Measurements from ENCODE around the gene LRRC61.

The LRRC61 gene

DNA sequence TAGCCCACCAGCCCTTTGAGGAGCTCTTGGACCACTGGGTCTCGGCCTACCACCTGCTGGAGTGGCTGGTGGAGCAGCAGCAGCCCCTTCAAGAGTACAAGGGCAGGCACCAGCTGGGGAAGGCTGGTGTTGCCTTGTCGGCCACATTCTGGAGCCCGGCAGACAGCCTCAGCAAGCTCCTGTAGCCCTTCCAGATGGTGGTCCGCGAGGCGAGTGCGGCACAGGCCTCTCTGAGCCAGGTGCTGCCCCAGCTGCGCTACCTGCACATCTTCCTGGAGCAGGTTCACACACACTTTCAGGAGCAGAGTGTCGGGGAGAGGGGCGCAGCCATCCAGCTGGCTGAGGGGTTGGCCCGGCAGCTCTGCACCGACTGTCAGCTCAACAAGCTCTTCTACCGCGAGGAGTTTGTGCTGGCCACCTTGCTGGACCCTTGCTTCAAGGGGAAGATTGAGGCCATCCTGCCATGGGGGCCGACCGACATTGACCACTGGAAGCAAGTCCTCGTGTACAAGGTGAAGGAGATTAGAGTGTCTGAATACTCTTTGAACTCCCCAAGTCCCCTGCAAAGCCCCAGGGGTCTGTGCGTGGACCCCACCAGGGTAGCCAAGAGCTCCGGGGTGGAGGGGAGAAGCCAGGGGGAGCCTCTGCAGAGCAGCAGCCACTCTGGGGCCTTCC lies 7.2 kb downstream of the LRRC61 start:
- intact Hi-C loops (cut with micrococcal nuclease): no loop called here

DNA sequence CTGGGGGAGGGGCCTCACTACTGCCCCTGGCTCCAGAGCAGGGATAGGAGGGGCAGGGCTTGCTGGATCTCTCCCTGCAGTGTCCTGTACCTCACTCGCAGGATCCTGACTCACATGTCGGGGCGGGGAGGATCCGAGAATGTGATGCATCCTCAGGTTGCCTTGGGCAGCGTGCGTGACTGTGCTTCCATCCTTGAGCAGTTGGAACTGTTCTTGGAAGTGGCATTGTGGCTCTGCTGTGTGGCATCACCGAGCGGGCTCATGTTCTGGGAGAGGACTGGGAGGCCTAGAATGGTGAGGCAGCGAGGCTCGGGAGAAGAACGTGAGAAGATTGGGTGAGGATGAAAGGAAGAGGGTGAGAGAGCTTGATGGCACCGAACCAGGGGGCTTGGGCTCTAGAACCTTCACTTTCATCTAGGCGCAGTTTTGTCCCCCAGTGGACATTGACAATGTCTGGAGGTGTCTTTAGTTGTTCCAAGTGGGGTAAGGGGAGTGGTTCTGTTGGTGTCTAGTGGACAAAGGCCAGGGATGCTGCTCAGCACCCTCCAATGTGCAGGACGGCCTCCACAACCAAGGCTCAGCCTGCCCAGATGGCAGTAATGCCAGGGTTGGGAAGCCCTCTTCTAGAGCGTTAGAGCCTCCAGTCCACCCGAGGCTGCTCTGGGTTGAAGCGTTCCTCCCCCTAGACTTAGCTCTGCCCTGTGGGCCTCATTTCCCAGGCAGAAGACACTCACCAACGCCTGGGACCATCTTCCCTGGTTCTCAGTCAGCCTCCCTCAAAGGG lies 9.9 kb downstream of the LRRC61 start:
- H3K4me1 Mint-ChIP-seq (ENCODE audit: low read depth): no peaks in the 10 kb centered on the region
- intact Hi-C loops (cut with micrococcal nuclease): no loop called here
- H3K27ac Mint-ChIP-seq: no peak overlapping the region
- peaks cover under 1% of the 10 kb centered on the region for H3K27me3 Mint-ChIP-seq
- no peaks in the 10 kb centered on the region for H3K9me3 Mint-ChIP-seq
- H3K36me3 Mint-ChIP-seq (ENCODE audit: low read depth): no peaks in the 10 kb centered on the region
- H3K4me3 Mint-ChIP-seq: no peak overlapping the region

More for the DNA sequence above, 7.2 kb downstream of the LRRC61 start:
- no peaks in the 10 kb centered on the region for H3K27me3 Mint-ChIP-seq
- peaks cover 19% of the 10 kb centered on the region for H3K4me1 Mint-ChIP-seq (ENCODE audit: low read depth)
- H3K9me3 Mint-ChIP-seq: no peaks in the 10 kb centered on the region
- H3K4me3 Mint-ChIP-seq: no peak overlapping the region
- H3K36me3 Mint-ChIP-seq (ENCODE audit: low read depth): no peaks in the 10 kb centered on the region
- no peak overlapping the region for H3K27ac Mint-ChIP-seq

DNA sequence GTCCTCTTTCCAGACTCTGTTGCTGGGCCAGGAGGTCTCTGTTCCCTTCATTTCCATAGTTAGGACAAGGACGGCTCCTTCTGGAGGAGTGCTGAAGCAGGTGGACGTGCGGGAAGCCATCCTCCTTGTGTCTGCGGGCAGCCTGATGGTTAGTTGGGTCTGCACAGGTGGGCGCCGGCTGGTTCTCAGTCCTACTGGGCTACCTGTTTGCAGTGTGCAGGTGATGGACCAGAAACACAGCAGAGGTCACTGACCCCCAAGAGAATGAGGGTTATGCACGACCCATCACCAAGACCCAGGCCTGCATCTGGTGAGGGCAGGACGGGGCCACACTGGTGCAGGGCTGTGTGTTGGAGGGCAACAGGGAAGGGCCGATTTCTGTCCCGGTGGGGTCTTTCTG lies 10.5 kb downstream of the LRRC61 start:
- no peaks in the 10 kb centered on the region for H3K9me3 Mint-ChIP-seq
- H3K4me1 Mint-ChIP-seq (ENCODE audit: low read depth): no peaks in the 10 kb centered on the region
- no peaks in the 10 kb centered on the region for H3K36me3 Mint-ChIP-seq (ENCODE audit: low read depth)
- no peak overlapping the region for H3K27ac Mint-ChIP-seq
- H3K27me3 Mint-ChIP-seq: peaks cover 6% of the 10 kb centered on the region
- H3K4me3 Mint-ChIP-seq: no peak overlapping the region
- intact Hi-C loops (cut with micrococcal nuclease): no loop called here

DNA sequence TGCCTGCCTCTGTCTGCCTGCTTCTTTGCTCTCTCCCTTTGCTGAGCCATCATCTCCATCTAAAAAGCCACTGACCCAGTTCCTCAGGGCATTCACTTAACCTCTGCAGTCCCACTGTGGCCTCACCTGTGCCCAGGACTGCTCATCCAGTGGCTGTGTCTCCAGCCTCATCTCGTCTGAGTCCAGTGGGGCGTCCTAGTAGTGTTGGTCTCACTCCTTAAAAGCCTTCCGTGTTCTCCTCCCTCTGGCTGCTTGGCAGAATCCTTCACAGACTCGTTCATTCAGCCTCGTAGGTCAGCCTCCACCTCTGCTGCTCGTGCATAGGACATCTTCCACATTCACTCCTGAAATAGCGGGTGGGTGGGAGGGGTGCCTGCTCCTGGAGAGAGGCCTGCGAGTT lies 11.0 kb downstream of the LRRC61 start:
- Mint-ChIP-seq H3K9me3 (no peaks in the 10 kb centered on the region), H3K4me3 (no peak overlapping the region), H3K27me3 (peaks cover 10% of the 10 kb centered on the region), H3K4me1 (ENCODE audit: low read depth) (no peaks in the 10 kb centered on the region), H3K27ac (no peak overlapping the region), H3K36me3 (ENCODE audit: low read depth) (no peaks in the 10 kb centered on the region)
- intact Hi-C loops (cut with micrococcal nuclease): no loop called here

DNA sequence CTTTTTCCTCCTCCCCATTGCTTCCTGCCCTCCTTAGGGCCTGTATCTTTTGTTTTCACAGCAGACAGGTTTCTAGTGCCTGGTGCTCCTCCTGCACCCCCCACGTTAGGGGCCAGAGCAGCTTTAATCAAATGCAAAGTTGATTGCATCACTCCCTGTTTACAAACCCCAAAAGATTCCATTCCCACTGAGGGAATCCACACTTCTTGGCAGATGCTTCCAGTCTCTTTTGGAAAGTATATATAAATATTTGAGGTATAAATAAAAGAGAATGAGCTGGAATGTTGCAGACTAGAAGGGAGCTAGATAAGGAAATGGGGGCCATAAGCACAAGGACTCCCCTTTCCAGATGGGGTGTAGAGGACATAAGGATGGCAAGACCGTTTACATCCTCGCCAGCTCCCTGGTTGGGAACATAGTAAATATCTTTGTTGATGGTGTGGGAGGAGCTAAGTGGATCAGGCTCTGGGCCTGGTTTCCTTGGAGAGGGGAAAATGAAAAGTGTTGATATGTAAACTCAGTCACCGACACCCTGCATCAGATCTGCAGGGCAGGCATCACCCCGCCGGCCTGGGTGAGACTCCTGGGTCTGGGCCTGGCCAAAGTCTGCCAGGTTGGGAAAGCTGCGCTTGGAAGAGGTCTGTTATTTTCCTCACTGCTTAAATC lies 12.1 kb downstream of the LRRC61 start:
- H3K27me3 Mint-ChIP-seq: peaks cover 22% of the 10 kb centered on the region
- intact Hi-C loops (cut with micrococcal nuclease): no loop called here
- H3K27ac Mint-ChIP-seq: no peak overlapping the region

DNA sequence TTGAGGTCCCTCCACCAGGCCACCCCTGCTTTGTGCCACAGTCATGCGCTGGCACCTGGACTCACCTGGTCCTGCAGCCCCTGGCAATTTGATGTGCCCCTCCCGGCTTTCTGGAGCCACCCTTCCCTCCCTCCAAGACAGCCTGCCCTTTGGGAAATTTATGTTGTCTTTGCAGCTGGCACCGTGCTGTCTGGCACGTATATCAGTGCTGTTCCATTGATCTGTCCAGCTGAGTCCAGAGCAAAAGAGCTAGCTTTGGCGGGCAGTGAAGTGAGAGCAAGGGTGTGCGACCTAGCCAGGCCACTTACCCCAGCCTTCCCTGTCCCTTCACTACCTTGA lies 12.6 kb downstream of the LRRC61 start:
- Mint-ChIP-seq H3K4me1 (ENCODE audit: low read depth) (peaks cover 12% of the 10 kb centered on the region), H3K27ac (no peak overlapping the region), H3K36me3 (ENCODE audit: low read depth) (no peaks in the 10 kb centered on the region), H3K27me3 (peaks cover 27% of the 10 kb centered on the region), H3K4me3 (no peak overlapping the region), H3K9me3 (no peaks in the 10 kb centered on the region)
- intact Hi-C loops (cut with micrococcal nuclease): no loop called here

More for the DNA sequence above, 12.1 kb downstream of the LRRC61 start:
- Mint-ChIP-seq H3K9me3 (no peaks in the 10 kb centered on the region), H3K4me1 (ENCODE audit: low read depth) (peaks cover 7% of the 10 kb centered on the region), H3K4me3 (no peak overlapping the region), H3K36me3 (ENCODE audit: low read depth) (no peaks in the 10 kb centered on the region)

DNA sequence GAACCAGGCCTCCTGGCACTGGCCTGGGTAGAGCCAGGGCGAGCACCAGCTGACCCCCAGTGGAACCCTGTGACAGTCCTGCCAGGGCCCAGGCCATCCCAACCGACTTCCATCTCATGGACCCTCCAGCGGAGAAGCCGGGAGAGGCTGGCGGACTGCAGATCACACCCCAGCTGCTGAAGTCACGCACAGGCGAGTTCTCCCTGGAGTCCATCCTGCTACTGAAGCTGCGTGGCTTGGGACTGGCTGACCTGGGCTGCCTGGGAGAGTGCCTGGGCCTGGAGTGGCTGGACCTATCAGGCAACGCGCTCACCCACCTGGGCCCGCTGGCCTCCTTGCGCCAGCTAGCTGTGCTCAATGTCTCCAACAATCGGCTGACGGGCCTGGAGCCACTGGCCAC lies 13.6 kb downstream of the LRRC61 start:
- H3K27ac Mint-ChIP-seq: no peak overlapping the region
- H3K4me3 Mint-ChIP-seq: no peak overlapping the region
- H3K4me1 Mint-ChIP-seq (ENCODE audit: low read depth): peaks cover 18% of the 10 kb centered on the region
- no peaks in the 10 kb centered on the region for H3K9me3 Mint-ChIP-seq
- intact Hi-C loops (cut with micrococcal nuclease): no loop called here
- no peaks in the 10 kb centered on the region for H3K36me3 Mint-ChIP-seq (ENCODE audit: low read depth)
- peaks cover 36% of the 10 kb centered on the region for H3K27me3 Mint-ChIP-seq

DNA sequence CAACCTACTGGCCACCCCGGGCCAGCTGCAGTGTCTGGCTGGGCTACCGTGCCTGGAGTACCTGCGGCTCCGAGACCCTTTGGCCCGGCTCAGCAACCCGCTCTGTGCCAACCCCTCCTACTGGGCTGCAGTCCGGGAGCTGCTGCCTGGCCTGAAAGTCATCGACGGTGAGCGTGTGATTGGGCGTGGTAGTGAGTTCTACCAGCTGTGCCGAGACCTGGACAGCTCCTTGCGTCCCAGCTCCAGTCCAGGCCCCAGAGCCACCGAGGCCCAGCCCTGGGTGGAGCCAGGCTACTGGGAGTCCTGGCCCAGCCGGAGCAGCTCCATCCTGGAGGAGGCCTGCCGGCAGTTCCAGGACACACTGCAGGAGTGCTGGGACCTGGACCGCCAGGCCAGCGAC lies 14.0 kb downstream of the LRRC61 start:
- intact Hi-C loops (cut with micrococcal nuclease): no loop called here
- Mint-ChIP-seq H3K27me3 (peaks cover 40% of the 10 kb centered on the region), H3K4me1 (ENCODE audit: low read depth) (peaks cover 18% of the 10 kb centered on the region), H3K36me3 (ENCODE audit: low read depth) (no peaks in the 10 kb centered on the region), H3K9me3 (no peaks in the 10 kb centered on the region), H3K4me3 (no peak overlapping the region), H3K27ac (no peak overlapping the region)

DNA sequence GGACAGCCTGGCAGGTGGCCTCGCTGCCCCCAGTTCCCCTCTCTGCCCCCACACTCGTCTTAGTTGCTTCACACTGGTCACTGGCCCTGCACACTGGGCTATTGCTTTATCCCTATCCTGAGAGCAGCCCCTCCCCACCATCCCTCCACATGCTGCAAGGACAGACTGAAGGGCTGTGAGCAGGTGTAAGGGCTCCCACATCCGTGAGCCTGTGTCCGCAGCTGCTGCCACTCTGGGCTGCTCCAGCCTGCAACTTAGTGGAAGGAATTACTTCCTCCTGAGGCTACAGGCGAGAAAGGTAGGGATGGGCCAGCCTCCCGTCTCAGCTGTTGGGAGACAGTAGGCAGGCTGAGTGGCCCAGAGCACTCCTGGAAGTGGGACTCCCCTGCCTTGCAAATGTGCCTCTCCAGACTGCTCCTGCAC lies 14.5 kb downstream of the LRRC61 start:
- peaks cover 18% of the 10 kb centered on the region for H3K4me1 Mint-ChIP-seq (ENCODE audit: low read depth)
- H3K36me3 Mint-ChIP-seq (ENCODE audit: low read depth): no peaks in the 10 kb centered on the region
- H3K27me3 Mint-ChIP-seq: peaks cover 45% of the 10 kb centered on the region
- intact Hi-C loops (cut with micrococcal nuclease): no loop called here
- no peaks in the 10 kb centered on the region for H3K9me3 Mint-ChIP-seq
- no peak overlapping the region for H3K27ac Mint-ChIP-seq
- no peak overlapping the region for H3K4me3 Mint-ChIP-seq

DNA sequence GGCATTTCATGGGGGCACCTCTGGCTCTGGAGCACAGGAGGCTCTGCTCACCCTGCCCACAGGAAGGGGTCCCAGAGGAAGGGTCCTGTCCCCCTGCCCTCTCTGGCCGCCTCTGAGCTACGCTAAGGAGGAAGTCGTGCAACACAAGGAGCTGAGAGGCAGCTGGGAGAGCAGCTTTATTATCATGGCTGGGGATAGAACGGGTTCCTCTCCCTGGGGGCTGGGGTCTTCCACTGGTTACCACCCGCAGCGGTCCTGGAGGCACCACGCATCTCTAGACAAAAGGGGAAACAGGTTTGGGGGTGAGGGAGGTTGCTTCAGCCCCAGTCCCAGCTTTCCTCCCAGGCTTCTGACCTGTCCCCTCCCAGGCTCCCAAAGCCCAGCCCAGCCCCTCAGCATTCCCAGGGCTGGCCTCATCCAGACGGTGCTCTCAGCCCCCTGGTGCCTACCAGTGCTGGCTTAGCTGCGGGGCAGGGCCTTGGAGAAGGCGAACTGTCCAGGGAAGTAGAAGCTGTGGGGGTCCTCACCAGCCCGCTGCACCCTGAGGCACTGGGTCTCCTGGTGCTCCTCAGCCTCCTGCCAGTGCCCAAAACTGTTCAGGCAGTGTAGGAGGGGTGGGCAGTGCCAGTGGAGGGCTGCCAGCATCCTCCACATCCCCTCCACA lies 15.1 kb downstream of the LRRC61 start:
- no peaks in the 10 kb centered on the region for H3K9me3 Mint-ChIP-seq
- peaks cover 18% of the 10 kb centered on the region for H3K4me1 Mint-ChIP-seq (ENCODE audit: low read depth)
- peaks cover 52% of the 10 kb centered on the region for H3K27me3 Mint-ChIP-seq
- H3K4me3 Mint-ChIP-seq: no peak overlapping the region
- intact Hi-C loops (cut with micrococcal nuclease): no loop called here
- H3K36me3 Mint-ChIP-seq (ENCODE audit: low read depth): no peaks in the 10 kb centered on the region
- no peak overlapping the region for H3K27ac Mint-ChIP-seq

DNA sequence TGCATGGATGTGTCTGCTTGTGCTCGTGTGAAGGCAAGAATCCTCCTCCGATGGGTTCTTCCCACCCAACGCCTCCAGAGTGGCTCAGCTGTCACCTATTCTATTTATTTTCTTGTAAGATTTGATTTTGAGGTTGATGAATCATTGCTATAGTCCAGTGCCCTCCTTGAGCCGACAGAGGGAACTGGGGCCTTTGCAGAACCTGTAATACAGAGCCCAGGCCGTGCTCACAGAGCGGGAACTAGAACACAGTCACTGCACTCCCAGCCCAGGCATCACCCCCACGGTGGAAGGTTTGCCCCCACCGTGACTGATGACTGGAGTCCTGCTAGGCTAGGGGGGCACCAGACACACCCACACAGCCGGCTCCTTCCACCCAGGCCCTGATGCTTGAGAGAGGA lies 16.3 kb downstream of the LRRC61 start:
- no peaks in the 10 kb centered on the region for H3K36me3 Mint-ChIP-seq (ENCODE audit: low read depth)
- H3K27ac Mint-ChIP-seq: no peak overlapping the region
- H3K4me1 Mint-ChIP-seq (ENCODE audit: low read depth): peaks cover 18% of the 10 kb centered on the region
- peaks cover 58% of the 10 kb centered on the region for H3K27me3 Mint-ChIP-seq
- H3K9me3 Mint-ChIP-seq: no peaks in the 10 kb centered on the region
- no peak overlapping the region for H3K4me3 Mint-ChIP-seq
- intact Hi-C loops (cut with micrococcal nuclease): no loop called here

DNA sequence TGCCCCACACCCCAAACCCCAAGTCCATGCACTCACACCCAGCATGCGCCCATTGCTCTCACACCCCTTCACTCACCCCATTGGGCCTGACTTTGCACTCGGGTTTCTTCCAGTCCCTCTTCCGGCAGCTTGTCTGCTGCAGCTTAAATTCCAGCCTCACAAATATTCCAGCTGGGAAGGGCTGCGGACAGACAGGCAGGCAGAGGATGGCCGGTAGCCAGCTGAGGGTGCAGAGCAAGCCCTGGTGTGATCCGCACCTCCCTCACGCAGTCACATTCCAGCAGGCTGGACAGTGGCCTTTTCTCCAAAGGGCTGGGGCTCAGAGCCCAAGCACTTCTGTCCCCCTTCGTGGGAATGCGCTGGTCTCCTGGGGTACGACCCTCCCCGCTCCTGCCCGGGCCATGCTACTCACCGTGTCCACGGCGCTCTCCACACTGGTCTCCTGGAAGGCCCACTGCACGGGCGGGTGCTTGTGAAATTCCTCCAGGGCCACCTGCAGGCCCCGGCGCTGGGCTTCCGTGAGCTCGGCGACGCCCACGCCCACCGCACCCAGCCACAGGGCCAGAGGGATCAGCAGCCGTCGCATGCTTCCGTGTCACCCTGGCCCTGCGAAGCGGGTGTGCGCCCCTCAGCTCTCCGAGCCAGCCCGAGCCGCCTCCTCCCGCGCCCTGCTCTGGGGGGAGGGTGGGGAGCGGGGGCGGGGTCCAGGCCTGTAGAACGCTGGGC lies 17.0 kb downstream of the LRRC61 start:
- peaks cover 60% of the 10 kb centered on the region for H3K27me3 Mint-ChIP-seq
- H3K27ac Mint-ChIP-seq: no peak overlapping the region
- peaks cover 18% of the 10 kb centered on the region for H3K4me1 Mint-ChIP-seq (ENCODE audit: low read depth)
- no peaks in the 10 kb centered on the region for H3K36me3 Mint-ChIP-seq (ENCODE audit: low read depth)
- no peaks in the 10 kb centered on the region for H3K9me3 Mint-ChIP-seq
- no peak overlapping the region for H3K4me3 Mint-ChIP-seq
- intact Hi-C loops (cut with micrococcal nuclease): no loop called here

DNA sequence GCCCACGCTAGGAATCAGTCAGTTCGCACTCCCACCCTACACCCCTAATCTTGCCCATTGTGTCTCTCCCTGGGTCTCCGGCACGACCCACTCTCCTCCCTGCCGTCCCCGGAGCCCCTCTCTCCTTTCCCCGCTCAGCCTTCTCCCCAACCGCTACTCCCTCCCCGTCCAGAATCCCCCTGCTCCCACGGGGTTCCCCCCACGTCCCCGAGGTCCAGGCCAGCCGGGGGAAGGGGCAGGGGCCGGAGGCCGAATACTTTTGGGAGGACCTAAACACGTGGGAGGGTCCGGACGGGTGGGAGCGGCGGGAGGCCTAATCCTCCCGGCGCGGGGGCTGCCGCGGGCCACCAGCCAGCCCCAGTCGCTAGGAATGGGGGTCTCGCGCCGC lies 17.7 kb downstream of the LRRC61 start:
- H3K27me3 Mint-ChIP-seq: peaks cover 60% of the 10 kb centered on the region
- no peak overlapping the region for H3K27ac Mint-ChIP-seq
- H3K36me3 Mint-ChIP-seq (ENCODE audit: low read depth): no peaks in the 10 kb centered on the region
- H3K4me1 Mint-ChIP-seq (ENCODE audit: low read depth): peaks cover 18% of the 10 kb centered on the region
- H3K4me3 Mint-ChIP-seq: no peak overlapping the region
- H3K9me3 Mint-ChIP-seq: no peaks in the 10 kb centered on the region
- intact Hi-C loops (cut with micrococcal nuclease): no loop called here

Data from dendritic cell treated with granulocyte-macrophage colony-stimulating factor and Interleukin-4, amounts not matched to agents 40 ng/mL and 50 ng/mL, for 4 days (primary cell).